Gastrocnemius medialis (tissue), 4 donors: ENCODE measurements around the gene STK39.

Experiments
- CTCF ChIP-seq, 5 experiments: fragments of 450-650 bp in 3 of 5; fragments of 200-600 bp in 2 of 5; sonication (generic) in 2 of 5; IDR thresholded peaks in 4 of 5; conservative IDR thresholded peaks in 1 of 5; 1 replicate in 4 of 5; 2 replicates in 1 of 5; pipeline ENCODE4 v1.5.1; 2016 to 2019; ENCODE audit warnings: antibody characterized with exemption in 5 of 5, mild to moderate bottlenecking in 3 of 5, moderate library complexity in 3 of 5
- POLR2A ChIP-seq, 2 donors: fragments of 450-650 bp; IDR thresholded peaks; one replicate each; pipeline ENCODE4 v1.6.1; 2017; ENCODE audit warnings: antibody characterized with exemption in 2 of 2, mild to moderate bottlenecking in 2 of 2, moderate library complexity in 2 of 2

- TF ChIP-seq CTCF (IDR thresholded peaks at IDR 0.05 in 4 of 5, conservative IDR thresholded peaks at IDR 0.05 in 1 of 5) (no peak), POLR2A (IDR thresholded peaks at IDR 0.05) (no peak)
Measured at GRCh38 chr2:168037778-168038177, 209.6 kb downstream of the STK39 start.
